Measurements from ENCODE around the gene MBD2.

DNA sequence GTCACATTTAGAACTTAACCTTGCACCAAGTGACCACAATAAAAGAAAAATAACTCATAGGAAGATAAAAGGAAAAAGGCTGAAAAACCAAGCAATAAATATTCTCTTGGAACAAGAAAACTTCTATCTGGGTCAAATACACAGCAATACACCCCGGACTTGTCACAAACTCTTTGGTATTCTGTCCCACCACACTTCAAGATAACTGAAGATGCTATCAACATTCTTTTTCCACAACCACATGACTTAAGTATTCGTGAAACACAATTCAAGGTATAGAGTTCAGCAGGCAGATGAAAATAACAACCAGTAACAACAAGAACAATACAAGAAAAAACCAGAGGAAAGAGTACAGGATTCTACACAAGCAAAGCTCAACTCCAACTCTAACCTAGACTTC is 18.0 kb downstream of the MBD2 start:
- TF ChIP-seq CTCF (IDR thresholded peaks at IDR 0.05 in 2 of 3, conservative IDR thresholded peaks at IDR 0.05 in 1 of 3; ENCODE audit: borderline replicate concordance in 1 of 3, insufficient read depth in 1 of 3, low read depth in 2 of 3, low read length in 2 of 3), result no peak
- no peak for TF ChIP-seq EGR1 (IDR thresholded peaks at IDR 0.05; ENCODE audit: low read depth)
- TF ChIP-seq, protein P1, sequence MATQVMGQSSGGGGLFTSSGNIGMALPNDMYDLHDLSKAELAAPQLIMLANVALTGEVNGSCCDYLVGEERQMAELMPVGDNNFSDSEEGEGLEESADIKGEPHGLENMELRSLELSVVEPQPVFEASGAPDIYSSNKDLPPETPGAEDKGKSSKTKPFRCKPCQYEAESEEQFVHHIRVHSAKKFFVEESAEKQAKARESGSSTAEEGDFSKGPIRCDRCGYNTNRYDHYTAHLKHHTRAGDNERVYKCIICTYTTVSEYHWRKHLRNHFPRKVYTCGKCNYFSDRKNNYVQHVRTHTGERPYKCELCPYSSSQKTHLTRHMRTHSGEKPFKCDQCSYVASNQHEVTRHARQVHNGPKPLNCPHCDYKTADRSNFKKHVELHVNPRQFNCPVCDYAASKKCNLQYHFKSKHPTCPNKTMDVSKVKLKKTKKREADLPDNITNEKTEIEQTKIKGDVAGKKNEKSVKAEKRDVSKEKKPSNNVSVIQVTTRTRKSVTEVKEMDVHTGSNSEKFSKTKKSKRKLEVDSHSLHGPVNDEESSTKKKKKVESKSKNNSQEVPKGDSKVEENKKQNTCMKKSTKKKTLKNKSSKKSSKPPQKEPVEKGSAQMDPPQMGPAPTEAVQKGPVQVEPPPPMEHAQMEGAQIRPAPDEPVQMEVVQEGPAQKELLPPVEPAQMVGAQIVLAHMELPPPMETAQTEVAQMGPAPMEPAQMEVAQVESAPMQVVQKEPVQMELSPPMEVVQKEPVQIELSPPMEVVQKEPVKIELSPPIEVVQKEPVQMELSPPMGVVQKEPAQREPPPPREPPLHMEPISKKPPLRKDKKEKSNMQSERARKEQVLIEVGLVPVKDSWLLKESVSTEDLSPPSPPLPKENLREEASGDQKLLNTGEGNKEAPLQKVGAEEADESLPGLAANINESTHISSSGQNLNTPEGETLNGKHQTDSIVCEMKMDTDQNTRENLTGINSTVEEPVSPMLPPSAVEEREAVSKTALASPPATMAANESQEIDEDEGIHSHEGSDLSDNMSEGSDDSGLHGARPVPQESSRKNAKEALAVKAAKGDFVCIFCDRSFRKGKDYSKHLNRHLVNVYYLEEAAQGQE (IDR thresholded peaks at IDR 0.05; ENCODE audit: low read depth), result no peak
- TF ChIP-seq EZH2 (IDR thresholded peaks at IDR 0.05), result no peak
- TF ChIP-seq, protein P2, sequence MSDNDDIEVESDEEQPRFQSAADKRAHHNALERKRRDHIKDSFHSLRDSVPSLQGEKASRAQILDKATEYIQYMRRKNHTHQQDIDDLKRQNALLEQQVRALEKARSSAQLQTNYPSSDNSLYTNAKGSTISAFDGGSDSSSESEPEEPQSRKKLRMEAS (IDR thresholded peaks at IDR 0.05), result no peak
- no peak for TF ChIP-seq SRF (IDR thresholded peaks at IDR 0.05; ENCODE audit: low read depth)
- TF ChIP-seq ZBTB33 (IDR thresholded peaks at IDR 0.05; ENCODE audit: extremely low read depth, insufficient replicate concordance, low read length), result no peak
- TF ChIP-seq SIN3A (IDR thresholded peaks at IDR 0.05; ENCODE audit: low read depth), result no peak
- no peak for TF ChIP-seq POLR2A (IDR thresholded peaks at IDR 0.05; ENCODE audit: borderline replicate concordance, extremely low read depth, insufficient read depth, insufficient read length)
- TF ChIP-seq, protein P3, sequence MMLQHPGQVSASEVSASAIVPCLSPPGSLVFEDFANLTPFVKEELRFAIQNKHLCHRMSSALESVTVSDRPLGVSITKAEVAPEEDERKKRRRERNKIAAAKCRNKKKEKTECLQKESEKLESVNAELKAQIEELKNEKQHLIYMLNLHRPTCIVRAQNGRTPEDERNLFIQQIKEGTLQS (IDR thresholded peaks at IDR 0.05), result no peak

Data from HCT116 (cell line).